Posterior vena cava (tissue), 2 donors: ENCODE results near the gene GNPTAB. TPM values are rescaled to one million over a fixed set of nuclear protein-coding genes. Genes with fewer than 3 reads are reported as not detected.

Experiments
- DNase-seq: peaks from one replicate; pipeline ENCODE4 v3.0.0-alpha.2; 2020; ENCODE audit warnings: low spot score
- intact Hi-C, 2 donors: fragments of 100-400 bp; cut with DNase I; formaldehyde crosslinking; loops; one replicate each; pipeline versions ENCODE4 v1.14.1 to v1.14.2; 2022 to 2023
- total RNA-seq, 2 donors: library from RNA; stranded (reverse); fragmentation: NEBNext Ultra II Directional; extraction: Animal tissue kit (Norgen Biotek cat#: 25700); gene quantifications; one replicate each; pipeline ENCODE4 v1.2.1, GENCODE V29; 2021
- donor health status: DM: yes; HTN: yes; CAD: no.
- donor health status: DM: yes; HTN: yes; CAD: no.

Gene GNPTAB
- total RNA-seq, 2 donors from 2014 or later: 37.0 to 42.8 TPM

GRCh38 chr12:101781834-101782233 is 48.9 kb downstream of the GNPTAB start:
- DNase-seq: no peak
- intact Hi-C loops: no loop called here

GRCh38 chr12:101780599-101780998 is 50.2 kb downstream of the GNPTAB start:
- no peak for DNase-seq
- intact Hi-C loops: no loop called here

GRCh38 chr12:101779626-101780025 is 51.1 kb downstream of the GNPTAB start:
- DNase-seq: no peak
- intact Hi-C loops: loop anchor here in 1 of 2 donors (10.0 kb wide), 1 partner anchor 55 kb away; the partner anchor contains the start of gene GNPTAB

GRCh38 chr12:101779200-101779599 is 51.6 kb downstream of the GNPTAB start:
- intact Hi-C loops: loop anchor here in 1 of 2 donors (10.0 kb wide), 1 partner anchor 56 kb away; the partner anchor contains the start of gene GNPTAB
- DNase-seq: no peak

GRCh38 chr12:101777978-101778377 is 52.8 kb downstream of the GNPTAB start:
- DNase-seq: no peak
- intact Hi-C loops: loop anchor here in 1 of 2 donors (10.0 kb wide), 1 partner anchor 57 kb away; the partner anchor contains the start of gene GNPTAB

GRCh38 chr12:101777485-101777884 is 53.3 kb downstream of the GNPTAB start:
- DNase-seq: no peak
- intact Hi-C loops: loop anchor here in 1 of 2 donors (10.0 kb wide), 1 partner anchor 57 kb away; the partner anchor contains the start of gene GNPTAB

- intact Hi-C loops: loop anchor here in 1 of 2 donors (10.0 kb wide), 1 partner anchor 59 kb away; the partner anchor contains the start of gene GNPTAB
- no peak for DNase-seq
Observed at GRCh38 chr12:101775816-101776215, 54.9 kb downstream of the GNPTAB start.

GRCh38 chr12:101773650-101774162 is 57.1 kb downstream of the GNPTAB start:
- peak; percentile 84 for DNase-seq
- intact Hi-C loops: loop anchor here (5.0 to 10.0 kb wide), 2 partner anchors 59 to 61 kb away; partner anchors contain the start of gene GNPTAB (in 2 of the 2)

GRCh38 chr12:101772012-101772775 is 58.6 kb downstream of the GNPTAB start:
- no peak for DNase-seq
- intact Hi-C loops: loop anchor here (5.0 to 10.0 kb wide), 2 partner anchors 60 to 63 kb away; partner anchors contain the start of gene GNPTAB (in 2 of the 2)

GRCh38 chr12:101769865-101770264 is 60.9 kb downstream of the GNPTAB start:
- DNase-seq: no peak
- intact Hi-C loops: loop anchor here (5.0 to 10.0 kb wide), 2 partner anchors 62 to 65 kb away; partner anchors contain the start of gene GNPTAB (in 2 of the 2)

GRCh38 chr12:101768781-101769180 is 62.0 kb downstream of the GNPTAB start:
- no peak for DNase-seq
- intact Hi-C loops: no loop called here

- intact Hi-C loops: no loop called here
Observed at GRCh38 chr12:101767537-101767936, 63.2 kb downstream of the GNPTAB start.

GRCh38 chr12:101764051-101764792 is 66.5 kb downstream of the GNPTAB start:
- no peak for DNase-seq
- intact Hi-C loops: no loop called here

More at GRCh38 chr12:101767537-101767936, 63.2 kb downstream of the GNPTAB start:
- no peak for DNase-seq

- no peak for DNase-seq
- intact Hi-C loops: no loop called here
Observed at GRCh38 chr12:101763246-101763931, 67.4 kb downstream of the GNPTAB start.

GRCh38 chr12:101761781-101762180 is 69.0 kb downstream of the GNPTAB start:
- no peak for DNase-seq
- intact Hi-C loops: no loop called here

GRCh38 chr12:101761350-101761749 is 69.4 kb downstream of the GNPTAB start:
- intact Hi-C loops: no loop called here
- DNase-seq: no peak

- intact Hi-C loops: no loop called here
- no peak for DNase-seq
Observed at GRCh38 chr12:101759396-101760047, 71.2 kb downstream of the GNPTAB start.

- DNase-seq: no peak
- intact Hi-C loops: no loop called here
Observed at GRCh38 chr12:101750152-101750551, 80.6 kb downstream of the GNPTAB start.

GRCh38 chr12:101749657-101750056 is 81.1 kb downstream of the GNPTAB start:
- DNase-seq: no peak
- intact Hi-C loops: no loop called here
